AG09319 (cell line): Measurements from ENCODE around the gene CTNND2.

Experiments
- DNase-seq: peaks from one replicate; pipeline ENCODE4 v3.0.0-alpha.2; 2010; ENCODE audit warnings: low read depth; ENCODE audit errors: extremely low read depth
- CTCF ChIP-seq: IDR thresholded peaks from 2 replicates; pipeline ENCODE4 v1.5.1; 2011; ENCODE audit warnings: low read depth, mild to moderate bottlenecking, inconsistent platforms, low read length, moderate library complexity

Gene CTNND2

GRCh38 chr5:11483630-11484029, 420.6 kb downstream of the CTNND2 start:
- no peak for TF ChIP-seq CTCF
- DNase-seq, result no peak

DNA sequence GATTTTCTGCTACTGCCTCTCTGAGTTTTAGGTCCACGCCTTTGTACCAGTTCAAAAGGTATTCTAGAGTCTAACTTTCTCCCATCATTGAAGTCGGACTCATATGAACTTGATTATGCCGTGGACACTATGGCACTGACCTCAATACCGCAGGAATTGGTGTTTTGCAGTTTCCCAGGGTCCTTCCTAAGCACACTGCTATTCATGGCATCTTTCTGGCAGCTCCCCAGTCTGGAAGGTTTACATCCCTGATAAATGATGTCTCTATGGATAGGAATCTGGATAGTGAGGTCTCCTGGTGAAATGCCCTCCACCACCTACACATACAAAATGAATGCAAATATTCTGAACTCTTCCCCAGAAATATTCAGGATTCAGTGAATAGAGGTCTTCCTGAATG, 422.2 kb downstream of the CTNND2 start:
- no peak for DNase-seq
- TF ChIP-seq CTCF, result no peak

GRCh38 chr5:11477786-11478185, 426.5 kb downstream of the CTNND2 start:
- no peak for DNase-seq
- TF ChIP-seq CTCF, result no peak

- no peak for TF ChIP-seq CTCF
- no peak for DNase-seq
These were observed 427.4 kb downstream of the CTNND2 start for GRCh38 chr5:11476866-11477265.

DNA sequence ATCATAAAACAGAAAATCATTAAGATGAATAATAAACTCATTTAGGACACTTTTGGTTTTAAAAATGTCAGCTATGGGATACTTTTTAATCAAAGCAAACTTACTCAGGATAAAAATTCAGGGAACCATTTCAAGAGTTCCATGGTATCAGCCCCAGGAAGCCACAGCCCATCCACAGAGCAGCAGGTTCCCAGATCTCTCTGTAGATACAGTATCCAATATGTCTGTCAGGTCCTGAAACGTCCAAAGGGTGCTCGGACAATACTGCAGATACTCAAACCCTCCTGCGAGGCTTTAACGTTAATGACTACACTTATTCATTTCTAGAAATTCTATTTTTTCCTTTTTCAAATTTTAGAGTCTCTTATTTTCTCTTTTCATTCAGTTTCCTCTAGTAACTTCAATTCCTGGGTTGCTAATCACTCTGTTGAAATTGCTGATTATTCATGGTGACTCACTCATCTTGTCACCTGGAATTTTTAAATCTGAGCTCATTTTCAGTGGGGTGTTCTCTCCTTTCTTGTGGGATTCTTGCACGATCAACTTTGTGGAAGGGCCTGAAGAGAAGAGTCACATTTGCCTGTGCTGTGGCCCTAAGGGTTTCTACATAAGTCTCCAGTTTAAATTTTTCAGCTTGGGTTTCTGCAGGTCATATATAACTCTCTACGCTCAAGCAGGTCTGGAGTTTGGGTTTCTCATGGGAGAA, 435.8 kb downstream of the CTNND2 start:
- no peak for TF ChIP-seq CTCF
- no peak for DNase-seq

DNA sequence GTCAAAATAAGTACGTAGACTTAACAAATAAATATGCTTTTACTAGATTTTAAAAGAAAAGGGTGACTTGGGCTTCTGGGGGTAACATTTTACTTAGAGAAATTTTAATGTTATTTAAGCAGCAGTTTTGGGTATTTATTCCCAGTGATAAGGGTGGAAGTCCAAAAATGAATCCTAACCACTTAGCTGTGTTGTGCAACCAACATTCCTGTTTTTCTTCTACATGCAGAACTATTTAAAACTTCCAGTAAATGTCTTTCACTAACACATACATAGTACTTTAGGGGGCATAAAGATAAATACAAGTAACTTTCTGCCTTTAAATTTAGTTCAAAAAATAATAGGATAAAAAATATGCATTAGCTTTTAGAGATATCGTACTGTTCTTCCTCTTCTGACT, 436.7 kb downstream of the CTNND2 start:
- DNase-seq, result no peak
- no peak for TF ChIP-seq CTCF

GRCh38 chr5:11459716-11460115, 444.5 kb downstream of the CTNND2 start:
- TF ChIP-seq CTCF, result no peak
- no peak for DNase-seq
